ENCODE results near the gene MYRF. TPM values are rescaled to one million over a fixed set of nuclear protein-coding genes. Genes with fewer than 3 reads are reported as not detected.

The MYRF gene
- polyA plus RNA-seq, 1 donor (not counting 4 experiments of a cell fraction or from before 2014, with no cell fraction given): 0.14 TPM

- Histone ChIP-seq H4K20me1 (ENCODE audit: control insufficient read depth, extremely low read depth, insufficient read depth, low read length) (peaks cover 17% of the 10 kb centered on the region), H3K4me1 (ENCODE audit: control insufficient read depth, extremely low read depth, insufficient read depth, low read length) (peaks cover 18% of the 10 kb centered on the region), H3K79me2 (ENCODE audit: control insufficient read depth, insufficient read depth, low read length) (no peaks in the 10 kb centered on the region), H3K9me3 (ENCODE audit: control insufficient read depth, low read depth, low read length) (no peaks in the 10 kb centered on the region), H2AFZ (ENCODE audit: control insufficient read depth, low read length) (no peak overlapping the region), H3K27me3 (ENCODE audit: control insufficient read depth, extremely low read depth, insufficient read depth, low read length) (peaks cover 70% of the 10 kb centered on the region), H3K36me3 (ENCODE audit: control insufficient read depth in 2 of 2, extremely low read depth in 1 of 2, insufficient read depth in 2 of 2, low read length in 2 of 2) (no peaks in the 10 kb centered on the region), H3K4me3 (ENCODE audit: control insufficient read depth in 2 of 3, extremely low read depth in 1 of 3, insufficient read depth in 2 of 3, low read depth in 1 of 3, low read length in 3 of 3) (no peak overlapping the region), H3K27ac (ENCODE audit: control insufficient read depth, insufficient read depth, low read length) (no peak overlapping the region), H3K9ac (ENCODE audit: control insufficient read depth, extremely low read depth, insufficient read depth, low read length) (no peak overlapping the region), H3K9me1 (ENCODE audit: control insufficient read depth, extremely low read depth, insufficient read depth, low read length) (no peaks in the 10 kb centered on the region), H3K4me2 (ENCODE audit: control insufficient read depth, extremely low read depth, insufficient read depth, low read depth, low read length) (no peak overlapping the region)
- DNase-seq (ENCODE audit: low read depth, low spot score) (no peak), FAIRE-seq (no peak)
- no peak for TF ChIP-seq CTCF (optimal IDR thresholded peaks at IDR 0.05 in 1 of 3, IDR thresholded peaks at IDR 0.05 in 1 of 3, conservative IDR thresholded peaks at IDR 0.05 in 1 of 3; ENCODE audit: extremely low read depth in 1 of 3, insufficient read depth in 2 of 3, low read length in 3 of 3)
- TF ChIP-seq EZH2 (IDR thresholded peaks at IDR 0.05; ENCODE audit: low read length): no peak
- dilution Hi-C loops (cut with MboI; ENCODE audit: extremely low pct_ligation_motif_present, low sequenced_read_pairs): no loop called here
Measured at GRCh38 chr11:61727401-61727811, 25.0 kb upstream of the MYRF start.

GRCh38 chr11:61728066-61728939, 24.1 kb upstream of the MYRF start:
- no peak overlapping the region for H3K4me2 ChIP-seq (ENCODE audit: control insufficient read depth, extremely low read depth, insufficient read depth, low read depth, low read length)
- dilution Hi-C loops (cut with MboI; ENCODE audit: extremely low pct_ligation_motif_present, low sequenced_read_pairs): no loop called here
- H3K36me3 ChIP-seq (ENCODE audit: control insufficient read depth in 2 of 2, extremely low read depth in 1 of 2, insufficient read depth in 2 of 2, low read length in 2 of 2): no peaks in the 10 kb centered on the region
- no peak overlapping the region for H3K27ac ChIP-seq (ENCODE audit: control insufficient read depth, insufficient read depth, low read length)
- H2AFZ ChIP-seq (ENCODE audit: control insufficient read depth, low read length): no peak overlapping the region
- H4K20me1 ChIP-seq (ENCODE audit: control insufficient read depth, extremely low read depth, insufficient read depth, low read length): peaks cover 19% of the 10 kb centered on the region
- H3K27me3 ChIP-seq (ENCODE audit: control insufficient read depth, extremely low read depth, insufficient read depth, low read length): peaks cover 70% of the 10 kb centered on the region
- peaks cover 18% of the 10 kb centered on the region for H3K4me1 ChIP-seq (ENCODE audit: control insufficient read depth, extremely low read depth, insufficient read depth, low read length)
- H3K9ac ChIP-seq (ENCODE audit: control insufficient read depth, extremely low read depth, insufficient read depth, low read length): no peak overlapping the region
- no peak overlapping the region for H3K4me3 ChIP-seq (ENCODE audit: control insufficient read depth in 2 of 3, extremely low read depth in 1 of 3, insufficient read depth in 2 of 3, low read depth in 1 of 3, low read length in 3 of 3)
- H3K9me3 ChIP-seq (ENCODE audit: control insufficient read depth, low read depth, low read length): no peaks in the 10 kb centered on the region
- no peaks in the 10 kb centered on the region for H3K9me1 ChIP-seq (ENCODE audit: control insufficient read depth, extremely low read depth, insufficient read depth, low read length)
- no peak for FAIRE-seq
- no peaks in the 10 kb centered on the region for H3K79me2 ChIP-seq (ENCODE audit: control insufficient read depth, insufficient read depth, low read length)
- no peak for DNase-seq (ENCODE audit: low read depth, low spot score)
- TF ChIP-seq CTCF (optimal IDR thresholded peaks at IDR 0.05 in 1 of 3, IDR thresholded peaks at IDR 0.05 in 1 of 3, conservative IDR thresholded peaks at IDR 0.05 in 1 of 3; ENCODE audit: extremely low read depth in 1 of 3, insufficient read depth in 2 of 3, low read length in 3 of 3) (no peak), EZH2 (IDR thresholded peaks at IDR 0.05; ENCODE audit: low read length) (no peak)

All from keratinocyte (primary cell).